Progenitor cell of endocrine pancreas (in vitro differentiated cells): Measurements from ENCODE around the gene SEMA4D. TPM values are rescaled to one million over a fixed set of nuclear protein-coding genes. Genes with fewer than 3 reads are reported as not detected.

Experiments
- DNase-seq: peaks from one replicate; pipeline ENCODE4 v3.0.0; 2021; ENCODE audit warnings: low spot score; ENCODE audit not compliant: unreplicated experiment
- H3K27ac Mint-ChIP-seq: 2 replicates; pipeline ENCODE4 v1.8.0; 2021; ENCODE audit warnings: mild to moderate bottlenecking, moderate library complexity, mixed read lengths
- H3K27me3 Mint-ChIP-seq: 2 replicates; pipeline ENCODE4 v1.8.0; 2021; ENCODE audit warnings: mixed read lengths
- H3K36me3 Mint-ChIP-seq: 2 replicates; pipeline ENCODE4 v1.8.0; 2022; ENCODE audit warnings: mixed read lengths; ENCODE audit not compliant: insufficient read depth
- H3K4me1 Mint-ChIP-seq: 2 replicates; pipeline ENCODE4 v1.8.0; 2021; ENCODE audit warnings: low read depth, mixed read lengths
- H3K4me3 Mint-ChIP-seq: 2 replicates; pipeline ENCODE4 v1.8.0; 2021; ENCODE audit warnings: low read depth, mild to moderate bottlenecking, moderate library complexity, mixed read lengths
- H3K9me3 Mint-ChIP-seq: 2 replicates; pipeline ENCODE4 v1.8.0; 2021; ENCODE audit warnings: low read depth, mixed read lengths
- CTCF ChIP-seq: fragments of 200-600 bp; sonication (generic); IDR thresholded peaks from one replicate; pipeline ENCODE4 v1.5.0; 2021; ENCODE audit warnings: antibody characterized with exemption, mild to moderate bottlenecking; ENCODE audit not compliant: unreplicated experiment
- total RNA-seq: library from RNA; stranded (reverse); gene quantifications from 2 replicates; pipeline ENCODE4 v1.2.1, GENCODE V29; 2021

The SEMA4D gene
- total RNA-seq, 1 donor from 2014 or later: 63.1 TPM

- Mint-ChIP-seq H3K27ac (no peak overlapping the region), H3K36me3 (peaks cover 3% of the 10 kb centered on the region), H3K4me1 (peaks cover 1% of the 10 kb centered on the region), H3K9me3 (no peaks in the 10 kb centered on the region), H3K4me3 (no peak overlapping the region), H3K27me3 (no peaks in the 10 kb centered on the region)
- TF ChIP-seq CTCF: no peak
- no peak for DNase-seq
Measured at GRCh38 chr9:89427621-89428221, 70.2 kb downstream of the SEMA4D start.

- Mint-ChIP-seq H3K4me3 (no peak overlapping the region), H3K9me3 (no peaks in the 10 kb centered on the region), H3K27me3 (no peaks in the 10 kb centered on the region), H3K36me3 (peaks cover 3% of the 10 kb centered on the region), H3K27ac (no peak overlapping the region), H3K4me1 (peaks cover 1% of the 10 kb centered on the region)
- DNase-seq: no peak
- TF ChIP-seq CTCF: no peak
Measured at GRCh38 chr9:89426384-89426961, 71.4 kb downstream of the SEMA4D start.

GRCh38 chr9:89425921-89426383 lies 72.0 kb downstream of the SEMA4D start:
- Mint-ChIP-seq H3K27me3 (no peaks in the 10 kb centered on the region), H3K27ac (no peak overlapping the region), H3K9me3 (no peaks in the 10 kb centered on the region), H3K36me3 (peaks cover 3% of the 10 kb centered on the region), H3K4me1 (peaks cover 1% of the 10 kb centered on the region), H3K4me3 (no peak overlapping the region)
- no peak for DNase-seq
- TF ChIP-seq CTCF: no peak

GRCh38 chr9:89425024-89425805 lies 72.7 kb downstream of the SEMA4D start:
- Mint-ChIP-seq H3K4me3 (no peak overlapping the region), H3K9me3 (no peaks in the 10 kb centered on the region), H3K27me3 (no peaks in the 10 kb centered on the region), H3K4me1 (no peaks in the 10 kb centered on the region), H3K27ac (no peak overlapping the region), H3K36me3 (peaks cover 3% of the 10 kb centered on the region)
- TF ChIP-seq CTCF: no peak
- DNase-seq: no peak

GRCh38 chr9:89422151-89422975 lies 75.5 kb downstream of the SEMA4D start:
- Mint-ChIP-seq H3K27me3 (no peaks in the 10 kb centered on the region), H3K4me1 (no peaks in the 10 kb centered on the region), H3K4me3 (no peak overlapping the region), H3K9me3 (no peaks in the 10 kb centered on the region), H3K27ac (no peak overlapping the region), H3K36me3 (peaks cover 5% of the 10 kb centered on the region)
- no peak for TF ChIP-seq CTCF
- no peak for DNase-seq
